ENCODE measurements around the gene RBCK1. TPM values are rescaled to one million over a fixed set of nuclear protein-coding genes. Genes with fewer than 3 reads are reported as not detected.
"Not testable (repeated sequence)": the region's sequence is repeated elsewhere in the genome, so short reads cannot be mapped to it uniquely, and the experiment has no call there.

RBCK1 gene
- total RNA-seq, 4 donors from 2014 or later, result 57.9 to 86.3 (median 64.6) TPM

- Histone ChIP-seq H3K36me3 (no peaks in the 10 kb centered on the region), H3K9me3 (no peaks in the 10 kb centered on the region), H3K4me3 (no peak overlapping the region), H3K4me1 (no peaks in the 10 kb centered on the region), H3K27ac (no peak overlapping the region), H3K27me3 (no peaks in the 10 kb centered on the region)
- no peak for TF ChIP-seq CTCF (IDR thresholded peaks at IDR 0.05)
- TF ChIP-seq POLR2A (IDR thresholded peaks at IDR 0.05), result no peak
- intact Hi-C loops (cut with DNase I; ENCODE audit: low total_unique reads), result no loop called here
- DNase-seq, result no peak
Observed at GRCh38 chr20:388034-388994, 19.8 kb upstream of the RBCK1 start.

GRCh38 chr20:389220-389619, 18.9 kb upstream of the RBCK1 start:
- no peaks in the 10 kb centered on the region for H3K36me3 ChIP-seq
- H3K27me3 ChIP-seq, result no peaks in the 10 kb centered on the region
- no peak overlapping the region for H3K27ac ChIP-seq
- H3K4me1 ChIP-seq, result no peaks in the 10 kb centered on the region
- H3K4me3 ChIP-seq, result no peak overlapping the region
- DNase-seq, result no peak
- TF ChIP-seq POLR2A (IDR thresholded peaks at IDR 0.05), result no peak
- TF ChIP-seq CTCF (IDR thresholded peaks at IDR 0.05), result no peak
- intact Hi-C loops (cut with DNase I; ENCODE audit: low total_unique reads), result no loop called here
- no peaks in the 10 kb centered on the region for H3K9me3 ChIP-seq

- intact Hi-C loops (cut with DNase I; ENCODE audit: low total_unique reads), result no loop called here
- no peaks in the 10 kb centered on the region for H3K9me3 ChIP-seq
- H3K27me3 ChIP-seq, result no peaks in the 10 kb centered on the region
- H3K27ac ChIP-seq, result no peak overlapping the region
- no peaks in the 10 kb centered on the region for H3K4me1 ChIP-seq
- no peaks in the 10 kb centered on the region for H3K36me3 ChIP-seq
- H3K4me3 ChIP-seq, result no peak overlapping the region
- no peak for DNase-seq
- TF ChIP-seq POLR2A (IDR thresholded peaks at IDR 0.05) (no peak), CTCF (IDR thresholded peaks at IDR 0.05) (no peak)
Observed at GRCh38 chr20:391041-391711, 16.9 kb upstream of the RBCK1 start.

- intact Hi-C loops (cut with DNase I; ENCODE audit: low total_unique reads); H3K4me3 ChIP-seq; DNase-seq; H3K36me3 ChIP-seq; H3K9me3 ChIP-seq; H3K27me3 ChIP-seq; H3K27ac ChIP-seq; H3K4me1 ChIP-seq: not testable (repeated sequence)
Observed at GRCh38 chr20:393296-393695, 14.8 kb upstream of the RBCK1 start.

- DNase-seq, result no peak
- Histone ChIP-seq H3K36me3 (no peaks in the 10 kb centered on the region), H3K4me3 (no peak overlapping the region), H3K9me3 (no peaks in the 10 kb centered on the region), H3K4me1 (no peaks in the 10 kb centered on the region), H3K27ac (no peak overlapping the region), H3K27me3 (no peaks in the 10 kb centered on the region)
- intact Hi-C loops (cut with DNase I; ENCODE audit: low total_unique reads), result no loop called here
- no peak for TF ChIP-seq CTCF (IDR thresholded peaks at IDR 0.05)
- TF ChIP-seq POLR2A (IDR thresholded peaks at IDR 0.05), result no peak
Observed at GRCh38 chr20:396252-396618, 11.9 kb upstream of the RBCK1 start.
